ENCODE data around the gene PPP1CB.

PPP1CB gene

DNA sequence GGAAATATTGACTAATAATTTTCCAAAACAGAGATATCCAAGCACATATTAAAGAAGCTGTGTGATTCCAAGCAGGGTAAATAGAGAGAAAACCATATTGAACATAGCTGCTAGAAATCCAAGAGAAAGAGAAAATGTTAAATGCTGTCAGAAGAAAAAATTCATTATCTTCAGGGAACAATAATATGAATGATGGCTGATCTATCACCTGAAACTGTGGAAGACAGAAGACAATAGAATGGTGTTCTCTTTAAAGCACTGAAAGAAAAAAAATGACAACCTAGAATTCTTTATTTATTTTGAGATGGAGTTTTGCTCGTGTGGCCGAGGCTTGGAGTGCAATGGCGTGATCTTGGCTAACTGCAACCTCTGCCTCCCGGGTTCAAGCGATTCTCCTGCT, 17.3 kb downstream of the PPP1CB start:
- no peak overlapping the region for H3K27ac ChIP-seq
- TF ChIP-seq, protein P1, sequence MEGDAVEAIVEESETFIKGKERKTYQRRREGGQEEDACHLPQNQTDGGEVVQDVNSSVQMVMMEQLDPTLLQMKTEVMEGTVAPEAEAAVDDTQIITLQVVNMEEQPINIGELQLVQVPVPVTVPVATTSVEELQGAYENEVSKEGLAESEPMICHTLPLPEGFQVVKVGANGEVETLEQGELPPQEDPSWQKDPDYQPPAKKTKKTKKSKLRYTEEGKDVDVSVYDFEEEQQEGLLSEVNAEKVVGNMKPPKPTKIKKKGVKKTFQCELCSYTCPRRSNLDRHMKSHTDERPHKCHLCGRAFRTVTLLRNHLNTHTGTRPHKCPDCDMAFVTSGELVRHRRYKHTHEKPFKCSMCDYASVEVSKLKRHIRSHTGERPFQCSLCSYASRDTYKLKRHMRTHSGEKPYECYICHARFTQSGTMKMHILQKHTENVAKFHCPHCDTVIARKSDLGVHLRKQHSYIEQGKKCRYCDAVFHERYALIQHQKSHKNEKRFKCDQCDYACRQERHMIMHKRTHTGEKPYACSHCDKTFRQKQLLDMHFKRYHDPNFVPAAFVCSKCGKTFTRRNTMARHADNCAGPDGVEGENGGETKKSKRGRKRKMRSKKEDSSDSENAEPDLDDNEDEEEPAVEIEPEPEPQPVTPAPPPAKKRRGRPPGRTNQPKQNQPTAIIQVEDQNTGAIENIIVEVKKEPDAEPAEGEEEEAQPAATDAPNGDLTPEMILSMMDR (IDR thresholded peaks at IDR 0.05; ENCODE audit: low read depth, low read length), result no peak

DNA sequence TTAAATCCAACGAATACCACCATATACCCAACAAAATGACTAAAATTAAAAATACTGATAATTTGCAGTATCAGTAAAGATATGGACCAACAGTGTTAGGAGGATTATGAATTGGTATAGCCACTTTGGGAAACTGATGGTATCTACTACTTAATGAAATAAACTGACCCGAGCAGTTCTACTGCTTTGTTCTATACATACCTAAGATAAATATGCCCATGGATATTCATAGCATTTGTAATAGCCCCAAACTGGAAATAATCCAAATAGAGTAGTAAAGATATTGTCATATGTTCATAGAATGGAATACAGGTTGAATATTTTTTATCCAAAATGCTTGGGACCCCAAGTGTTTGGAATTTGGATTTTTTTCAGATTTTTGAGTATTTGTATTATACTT, 20.7 kb downstream of the PPP1CB start:
- no peak for DNase-seq
- no peaks in the 10 kb centered on the region for H3K9me3 ChIP-seq (ENCODE audit: severe bottlenecking)

More for the DNA sequence above, 17.3 kb downstream of the PPP1CB start:
- H3K9me3 ChIP-seq (ENCODE audit: severe bottlenecking), result no peaks in the 10 kb centered on the region
- H3K4me3 ChIP-seq (ENCODE audit: low read depth, low read length), result no peak overlapping the region
- DNase-seq, result no peak
- H3K36me3 ChIP-seq, result peaks cover 9% of the 10 kb centered on the region
- no peaks in the 10 kb centered on the region for H3K27me3 ChIP-seq (ENCODE audit: insufficient read depth, low read depth, severe bottlenecking)

DNA sequence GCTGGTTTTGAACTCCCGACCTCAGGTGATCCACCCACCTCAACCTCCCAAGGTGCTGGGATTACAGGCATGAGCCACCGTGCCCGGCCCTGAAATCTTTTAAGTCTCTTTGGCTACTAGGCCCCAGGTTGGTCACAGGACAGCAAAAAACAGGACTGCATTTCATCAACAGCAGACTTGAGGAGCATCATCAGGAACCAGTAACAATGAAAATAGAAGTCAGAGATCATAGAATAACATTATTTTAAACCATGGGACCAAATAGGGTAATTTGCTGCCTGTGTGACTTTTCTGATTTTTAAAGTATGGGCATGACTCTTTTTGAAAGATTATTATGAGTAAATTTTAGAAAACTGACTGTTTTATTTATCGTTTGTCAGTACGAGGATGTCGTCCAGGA, 24.8 kb downstream of the PPP1CB start:
- no peak overlapping the region for H3K4me3 ChIP-seq (ENCODE audit: low read depth, low read length)
- H3K36me3 ChIP-seq, result peaks cover 46% of the 10 kb centered on the region
- H3K9me3 ChIP-seq (ENCODE audit: severe bottlenecking), result no peaks in the 10 kb centered on the region
- no peak overlapping the region for H3K27ac ChIP-seq
- H3K27me3 ChIP-seq (ENCODE audit: insufficient read depth, low read depth, severe bottlenecking), result no peaks in the 10 kb centered on the region
- DNase-seq, result no peak
- TF ChIP-seq, protein P1 (IDR thresholded peaks at IDR 0.05; ENCODE audit: low read depth, low read length), result no peak

More for the DNA sequence above, 20.7 kb downstream of the PPP1CB start:
- no peak overlapping the region for H3K4me3 ChIP-seq (ENCODE audit: low read depth, low read length)
- H3K27ac ChIP-seq, result no peak overlapping the region
- no peaks in the 10 kb centered on the region for H3K27me3 ChIP-seq (ENCODE audit: insufficient read depth, low read depth, severe bottlenecking)
- peaks cover 14% of the 10 kb centered on the region for H3K36me3 ChIP-seq
- TF ChIP-seq, protein P1 (IDR thresholded peaks at IDR 0.05; ENCODE audit: low read depth, low read length), result no peak

DNA sequence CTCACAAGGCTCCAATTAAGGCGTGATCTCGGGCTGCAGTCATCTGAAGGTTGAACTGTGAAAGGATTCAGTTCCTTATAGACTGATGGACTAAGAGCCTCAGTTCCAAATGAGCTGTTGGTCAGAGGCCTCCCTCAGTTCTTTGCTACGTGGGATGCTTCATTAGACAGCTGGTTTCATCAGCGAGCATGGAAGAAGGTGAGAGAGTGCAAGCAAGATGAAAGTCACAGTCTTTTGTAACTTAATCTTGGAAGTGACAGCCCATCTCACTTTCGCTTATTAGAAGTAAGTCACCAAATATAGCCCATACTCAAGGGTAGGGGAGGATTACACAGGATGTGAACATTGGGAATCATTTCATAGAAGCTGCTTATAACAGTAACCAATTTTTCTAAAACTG, 26.8 kb downstream of the PPP1CB start:
- TF ChIP-seq, protein P1 (IDR thresholded peaks at IDR 0.05; ENCODE audit: low read depth, low read length), result no peak
- Histone ChIP-seq H3K9me3 (ENCODE audit: severe bottlenecking) (no peaks in the 10 kb centered on the region), H3K36me3 (peaks cover 65% of the 10 kb centered on the region), H3K27me3 (ENCODE audit: insufficient read depth, low read depth, severe bottlenecking) (no peaks in the 10 kb centered on the region), H3K4me3 (ENCODE audit: low read depth, low read length) (no peak overlapping the region), H3K27ac (no peak overlapping the region)
- DNase-seq, result no peak

DNA sequence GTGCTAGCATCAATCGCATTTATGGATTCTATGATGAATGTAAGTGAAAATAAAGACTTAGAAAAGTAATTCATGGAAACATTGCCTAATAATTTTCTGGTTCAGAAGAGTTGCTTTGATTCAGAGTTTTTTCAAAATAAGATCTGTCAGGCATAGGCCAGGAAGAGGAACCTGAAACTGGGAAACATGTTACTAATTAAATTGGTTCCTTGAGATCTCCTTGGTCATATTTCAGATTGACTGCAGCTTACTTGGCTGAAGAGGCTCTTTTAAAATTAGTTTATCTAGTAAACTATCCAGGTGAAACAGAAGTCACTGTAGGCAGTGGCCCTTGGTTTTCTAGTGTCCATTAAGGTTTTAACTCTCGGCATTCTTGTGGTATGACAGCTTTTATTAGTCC, 27.4 kb downstream of the PPP1CB start:
- H3K9me3 ChIP-seq (ENCODE audit: severe bottlenecking), result no peaks in the 10 kb centered on the region
- H3K27ac ChIP-seq, result no peak overlapping the region
- no peak overlapping the region for H3K4me3 ChIP-seq (ENCODE audit: low read depth, low read length)
- TF ChIP-seq, protein P1 (IDR thresholded peaks at IDR 0.05; ENCODE audit: low read depth, low read length), result no peak
- DNase-seq, result no peak
- peaks cover 71% of the 10 kb centered on the region for H3K36me3 ChIP-seq
- no peaks in the 10 kb centered on the region for H3K27me3 ChIP-seq (ENCODE audit: insufficient read depth, low read depth, severe bottlenecking)

DNA sequence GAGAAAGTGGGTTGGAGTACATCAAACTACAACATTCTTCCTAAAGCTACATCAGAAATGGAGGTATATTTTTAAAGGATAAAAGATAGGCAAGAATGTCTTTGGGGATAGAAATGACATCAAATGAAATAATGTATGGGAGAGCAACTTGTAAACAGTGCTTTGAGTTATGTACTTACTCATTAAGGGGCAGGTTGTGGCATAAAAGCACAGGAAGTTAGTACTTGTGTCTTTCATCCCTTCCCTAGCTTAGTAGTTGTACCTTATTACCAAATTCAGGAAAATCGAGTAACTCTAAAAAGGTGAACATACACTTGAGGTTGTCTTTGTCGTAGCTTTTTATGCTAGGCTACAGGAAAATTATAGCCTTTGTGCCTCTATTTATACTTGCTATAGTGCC, 28.9 kb downstream of the PPP1CB start:
- Histone ChIP-seq H3K4me3 (ENCODE audit: low read depth, low read length) (no peak overlapping the region), H3K27me3 (ENCODE audit: insufficient read depth, low read depth, severe bottlenecking) (no peaks in the 10 kb centered on the region), H3K9me3 (ENCODE audit: severe bottlenecking) (no peaks in the 10 kb centered on the region), H3K27ac (no peak overlapping the region), H3K36me3 (peaks cover 83% of the 10 kb centered on the region)
- TF ChIP-seq, protein P1 (IDR thresholded peaks at IDR 0.05; ENCODE audit: low read depth, low read length), result no peak
- DNase-seq, result no peak

Measured in WERI-Rb-1 (cell line).